A673 (cell line): ENCODE measurements around the gene CIAO2B.

Source experiments
- CTCF ChIP-seq: fragments of 300-800, 200-600 bp; sonication (generic); conservative IDR thresholded peaks from 2 replicates; pipeline ENCODE4 v1.5.1; 2017; ENCODE audit warnings: low read depth, mild to moderate bottlenecking, antibody characterized with exemption, low read length, moderate library complexity, mixed read lengths
- EZH2 ChIP-seq: fragments of 200-600 bp; sonication (generic); IDR thresholded peaks from 2 replicates; pipeline ENCODE4 v1.6.1; 2017; ENCODE audit warnings: borderline replicate concordance, low read depth, mild to moderate bottlenecking, mixed read lengths, antibody characterized with exemption, low read length; ENCODE audit not compliant: poor library complexity, severe bottlenecking

GRCh38 chr16:66976746-66977145 lies 42.5 kb upstream of the CIAO2B start:
- TF ChIP-seq CTCF = no peak
- TF ChIP-seq EZH2 = no peak
